ENCODE results near the gene ESRRA. TPM values are rescaled to one million over a fixed set of nuclear protein-coding genes. Genes with fewer than 3 reads are reported as not detected.

The ESRRA gene
- total RNA-seq, 1 donor from 2014 or later: 42.3 TPM

- H3K36me3 Mint-ChIP-seq (ENCODE audit: low read depth, unreplicated experiment): peaks cover 14% of the 10 kb centered on the region
- H3K4me3 Mint-ChIP-seq (ENCODE audit: unreplicated experiment): no peak overlapping the region
- peaks cover 6% of the 10 kb centered on the region for H3K27me3 Mint-ChIP-seq (ENCODE audit: unreplicated experiment)
- DNase-seq (ENCODE audit: low spot score): no peak
- H3K27ac Mint-ChIP-seq (ENCODE audit: unreplicated experiment): no peak overlapping the region
- peaks cover 5% of the 10 kb centered on the region for H3K4me1 Mint-ChIP-seq (ENCODE audit: unreplicated experiment)
- TF ChIP-seq, protein P1, sequence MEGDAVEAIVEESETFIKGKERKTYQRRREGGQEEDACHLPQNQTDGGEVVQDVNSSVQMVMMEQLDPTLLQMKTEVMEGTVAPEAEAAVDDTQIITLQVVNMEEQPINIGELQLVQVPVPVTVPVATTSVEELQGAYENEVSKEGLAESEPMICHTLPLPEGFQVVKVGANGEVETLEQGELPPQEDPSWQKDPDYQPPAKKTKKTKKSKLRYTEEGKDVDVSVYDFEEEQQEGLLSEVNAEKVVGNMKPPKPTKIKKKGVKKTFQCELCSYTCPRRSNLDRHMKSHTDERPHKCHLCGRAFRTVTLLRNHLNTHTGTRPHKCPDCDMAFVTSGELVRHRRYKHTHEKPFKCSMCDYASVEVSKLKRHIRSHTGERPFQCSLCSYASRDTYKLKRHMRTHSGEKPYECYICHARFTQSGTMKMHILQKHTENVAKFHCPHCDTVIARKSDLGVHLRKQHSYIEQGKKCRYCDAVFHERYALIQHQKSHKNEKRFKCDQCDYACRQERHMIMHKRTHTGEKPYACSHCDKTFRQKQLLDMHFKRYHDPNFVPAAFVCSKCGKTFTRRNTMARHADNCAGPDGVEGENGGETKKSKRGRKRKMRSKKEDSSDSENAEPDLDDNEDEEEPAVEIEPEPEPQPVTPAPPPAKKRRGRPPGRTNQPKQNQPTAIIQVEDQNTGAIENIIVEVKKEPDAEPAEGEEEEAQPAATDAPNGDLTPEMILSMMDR (IDR thresholded peaks at IDR 0.05; ENCODE audit: unreplicated experiment): no peak
- H3K9me3 Mint-ChIP-seq (ENCODE audit: unreplicated experiment): no peaks in the 10 kb centered on the region
Measured at GRCh38 chr11:64281957-64282770, 23.2 kb upstream of the ESRRA start.

- Mint-ChIP-seq H3K4me3 (ENCODE audit: unreplicated experiment) (peak overlapping the region; percentile 72), H3K4me1 (ENCODE audit: unreplicated experiment) (peaks cover 5% of the 10 kb centered on the region), H3K27me3 (ENCODE audit: unreplicated experiment) (peaks cover 6% of the 10 kb centered on the region), H3K9me3 (ENCODE audit: unreplicated experiment) (no peaks in the 10 kb centered on the region), H3K36me3 (ENCODE audit: low read depth, unreplicated experiment) (peaks cover 14% of the 10 kb centered on the region), H3K27ac (ENCODE audit: unreplicated experiment) (peak overlapping the region; percentile 39)
- TF ChIP-seq, protein P1 (IDR thresholded peaks at IDR 0.05; ENCODE audit: unreplicated experiment): no peak
- DNase-seq (ENCODE audit: low spot score): no peak
Measured at GRCh38 chr11:64283092-64283491, 22.2 kb upstream of the ESRRA start.

GRCh38 chr11:64284048-64284961 is 21.0 kb upstream of the ESRRA start, which contains the start of gene BAD:
Gene BAD, minus strand, starts transcription at chr11:64284665. Its CDS starts 297 bp downstream, at chr11:64284368.
- H3K9me3 Mint-ChIP-seq (ENCODE audit: unreplicated experiment): no peaks in the 10 kb centered on the region
- DNase-seq (ENCODE audit: low spot score): peak; percentile 93
- H3K27ac Mint-ChIP-seq (ENCODE audit: unreplicated experiment): peak within 1 kb of the TSS; percentile 70

DNA sequence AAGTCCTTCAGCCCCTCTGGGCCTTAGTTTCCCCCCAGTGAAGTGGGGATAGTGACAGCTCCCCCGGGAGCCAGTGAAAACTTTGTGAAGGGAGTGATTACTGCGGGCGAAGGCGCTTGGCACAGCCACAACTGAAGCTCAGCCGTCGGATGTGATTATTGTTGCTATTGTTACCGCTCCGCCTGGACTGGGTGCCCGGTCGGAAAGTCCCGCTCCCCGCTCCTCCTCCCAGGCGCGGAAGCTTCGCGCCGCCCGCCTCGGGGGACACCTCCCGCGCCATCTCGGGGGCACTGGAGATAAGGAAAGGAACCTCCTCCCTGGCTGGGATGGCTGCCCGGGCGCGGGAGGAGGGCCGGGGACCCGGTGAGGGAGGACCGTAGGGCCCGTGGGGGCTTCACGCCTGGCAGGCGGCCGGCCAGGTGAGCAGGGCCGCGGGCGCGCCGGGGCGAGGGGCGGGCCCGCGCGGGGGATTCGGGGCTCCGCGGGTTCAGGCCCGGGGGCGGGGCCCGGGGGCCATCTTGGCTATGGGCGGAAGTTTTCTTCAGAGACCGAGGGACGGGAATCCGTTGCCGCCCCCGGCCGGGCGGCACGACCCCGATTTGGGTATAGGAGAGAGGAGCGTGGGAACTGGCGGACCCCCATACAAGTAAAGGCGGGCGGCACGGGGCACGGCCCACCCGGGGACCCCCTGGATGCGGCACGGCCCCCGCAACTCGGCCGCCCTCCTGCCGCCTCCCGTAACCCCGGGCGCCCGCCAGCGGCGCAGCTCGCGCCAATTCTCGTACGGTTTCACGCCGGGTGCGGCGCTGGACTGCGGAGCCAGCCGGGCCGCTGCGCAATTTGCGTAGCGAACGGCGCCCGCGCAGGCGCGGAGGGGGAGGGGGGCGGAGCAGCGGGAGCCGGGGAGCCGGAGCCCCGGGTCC is 20.1 kb upstream of the ESRRA start, which contains the start of gene GPR137:
TSS of gene GPR137 (plus strand) at position 887 of the 923 bp plus-strand sequence. CDS start 677 bp downstream, outside the sequence.
- peak; percentile 91 for DNase-seq (ENCODE audit: low spot score)
- TF ChIP-seq, protein P1 (IDR thresholded peaks at IDR 0.05; ENCODE audit: unreplicated experiment): no peak
- Mint-ChIP-seq H3K27ac (ENCODE audit: unreplicated experiment) (peak within 1 kb of the TSS; percentile 70), H3K36me3 (ENCODE audit: low read depth, unreplicated experiment) (peaks cover 14% of the 10 kb centered on the region), H3K4me3 (ENCODE audit: unreplicated experiment) (peak within 1 kb of the TSS; percentile 88), H3K4me1 (ENCODE audit: unreplicated experiment) (peaks cover 5% of the 10 kb centered on the region), H3K27me3 (ENCODE audit: unreplicated experiment) (peaks cover 12% of the 10 kb centered on the region), H3K9me3 (ENCODE audit: unreplicated experiment) (no peaks in the 10 kb centered on the region)

More at GRCh38 chr11:64284048-64284961, 21.0 kb upstream of the ESRRA start, which contains the start of gene BAD:
- Mint-ChIP-seq H3K36me3 (ENCODE audit: low read depth, unreplicated experiment) (peaks cover 9% of the 10 kb centered on the region), H3K4me3 (ENCODE audit: unreplicated experiment) (peak within 1 kb of the TSS; percentile 88), H3K27me3 (ENCODE audit: unreplicated experiment) (peaks cover 8% of the 10 kb centered on the region), H3K4me1 (ENCODE audit: unreplicated experiment) (peaks cover 5% of the 10 kb centered on the region)
- TF ChIP-seq, protein P1 (IDR thresholded peaks at IDR 0.05; ENCODE audit: unreplicated experiment): no peak
